Measurements from ENCODE around the gene APBA1.

GRCh38 chr9:69470186-69470977, 201.8 kb downstream of the APBA1 start:
- TF ChIP-seq POLR2AphosphoS5 (IDR thresholded peaks at IDR 0.05; ENCODE audit: low read depth, low read length) (no peak), SIN3A (IDR thresholded peaks at IDR 0.05; ENCODE audit: borderline replicate concordance, insufficient read depth, low read length) (no peak), REST (IDR thresholded peaks at IDR 0.05; ENCODE audit: insufficient read depth in 1 of 2, low read depth in 2 of 2, low read length in 2 of 2) (no peak)

Measured in PFSK-1 (cell line).